GM18873 (cell line): Measurements from ENCODE around the gene PSORS1C1.

Experiments
- ATAC-seq: cut with Tn5 transposase; IDR thresholded peaks from one replicate; pipeline ENCODE4 v1.9.1; 2021; ENCODE audit warnings: mild to moderate bottlenecking, moderate library complexity, moderate number of reproducible peaks; ENCODE audit not compliant: unreplicated experiment, low FRiP score

The PSORS1C1 gene

DNA sequence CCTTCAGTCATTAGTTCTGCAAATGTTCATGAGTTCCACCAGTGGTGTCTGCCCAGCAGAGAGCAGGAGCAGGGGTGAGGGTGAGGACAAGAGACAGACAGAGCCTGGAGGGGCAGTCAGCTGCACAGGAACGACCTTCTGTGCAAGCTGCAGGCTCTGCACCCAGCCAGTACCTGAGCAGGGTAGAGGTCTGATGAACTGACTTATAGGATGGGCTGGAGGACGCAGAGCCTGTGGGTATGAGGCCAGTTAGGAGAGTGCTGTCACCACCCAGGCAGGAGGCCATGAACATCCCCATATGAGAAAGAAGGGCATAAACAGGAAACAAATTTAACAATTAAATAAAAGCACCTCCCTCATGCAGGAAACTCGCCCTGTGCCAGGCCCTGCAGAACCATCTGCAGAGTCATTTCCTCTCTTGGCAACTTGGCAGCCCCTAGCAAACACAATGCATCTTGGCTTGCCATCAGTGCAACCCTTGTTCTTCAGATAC, 20.2 kb upstream of the PSORS1C1 start:
- ATAC-seq, result no peak

DNA sequence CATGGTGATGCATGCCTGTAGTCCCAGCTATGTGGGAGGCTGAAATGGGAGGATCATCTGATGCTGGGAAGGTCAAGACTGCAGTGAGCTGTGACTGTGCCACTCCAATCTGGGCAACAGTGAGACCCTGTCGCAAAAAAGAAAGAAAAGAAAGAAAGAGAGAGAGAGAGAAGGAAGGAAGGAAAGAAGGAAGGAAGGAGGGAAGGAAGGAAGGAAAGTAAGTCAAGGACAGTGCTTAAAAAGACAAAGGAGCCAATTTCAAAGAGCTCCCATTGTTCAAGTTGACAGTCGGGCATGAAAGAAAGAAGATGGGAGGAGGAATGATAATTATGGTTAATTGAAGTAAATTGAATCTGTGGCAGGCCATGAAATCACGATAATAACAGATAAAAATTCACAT, 18.4 kb upstream of the PSORS1C1 start:
- no peak for ATAC-seq

DNA sequence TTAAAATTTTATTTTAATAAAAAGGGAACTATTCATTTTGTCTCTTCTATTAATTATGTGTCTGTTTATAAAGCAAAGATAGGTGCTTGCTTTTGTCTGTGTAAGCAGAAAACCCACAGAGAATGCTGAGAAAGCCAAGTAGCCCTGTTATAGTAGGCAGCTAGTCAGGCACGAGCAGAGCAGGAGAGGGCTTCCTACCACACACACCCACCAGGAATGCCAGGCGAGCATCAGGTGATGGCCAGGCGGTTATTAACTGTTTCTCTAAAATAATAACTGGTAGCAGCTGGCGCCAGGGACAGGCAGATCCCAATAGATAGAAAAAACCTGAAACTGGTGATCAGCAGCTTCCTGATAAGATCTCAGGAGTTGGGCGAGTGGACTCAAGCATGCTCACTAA, 17.9 kb upstream of the PSORS1C1 start:
- no peak for ATAC-seq

GRCh38 chr6:31098449-31098938, 16.1 kb upstream of the PSORS1C1 start:
- no peak for ATAC-seq

DNA sequence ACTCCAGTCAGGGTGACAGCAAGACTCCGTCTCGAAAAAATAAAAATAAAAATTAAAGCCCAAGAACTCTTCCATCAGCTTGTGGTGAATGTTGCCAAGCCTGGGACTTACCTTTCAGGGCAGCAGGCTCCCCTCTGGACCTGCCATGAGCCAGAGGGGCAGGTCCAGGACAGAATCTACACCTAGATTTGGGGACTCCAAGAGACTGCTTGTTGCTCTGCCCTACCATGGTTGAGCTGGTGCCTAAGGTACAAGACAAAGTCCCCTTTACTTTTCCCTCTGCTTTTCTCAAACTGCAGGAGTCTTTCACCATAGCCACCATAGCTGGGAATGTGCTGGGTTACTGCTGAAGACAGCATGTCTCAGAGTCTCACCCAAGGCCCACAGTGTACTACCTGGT, 11.5 kb upstream of the PSORS1C1 start:
- ATAC-seq, result no peak

DNA sequence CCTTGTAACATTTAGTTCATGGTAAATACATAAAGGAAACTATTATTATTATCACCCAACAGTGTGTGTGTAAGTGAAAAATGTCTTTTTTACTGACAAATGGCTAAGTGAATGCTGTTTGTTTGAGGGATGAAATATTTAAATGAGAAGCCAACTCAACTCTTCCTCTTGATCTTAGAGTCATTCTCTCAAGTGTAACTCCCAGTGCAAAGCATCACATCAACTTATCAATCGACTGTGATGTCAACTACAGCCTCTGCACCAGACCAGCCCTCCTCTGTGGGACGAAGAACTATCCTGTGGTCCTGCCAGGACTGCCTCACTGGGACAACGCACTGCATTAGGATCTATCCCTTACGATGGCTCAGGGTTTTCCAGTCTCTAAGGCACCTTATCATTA, 7.5 kb upstream of the PSORS1C1 start:
- ATAC-seq, result no peak

DNA sequence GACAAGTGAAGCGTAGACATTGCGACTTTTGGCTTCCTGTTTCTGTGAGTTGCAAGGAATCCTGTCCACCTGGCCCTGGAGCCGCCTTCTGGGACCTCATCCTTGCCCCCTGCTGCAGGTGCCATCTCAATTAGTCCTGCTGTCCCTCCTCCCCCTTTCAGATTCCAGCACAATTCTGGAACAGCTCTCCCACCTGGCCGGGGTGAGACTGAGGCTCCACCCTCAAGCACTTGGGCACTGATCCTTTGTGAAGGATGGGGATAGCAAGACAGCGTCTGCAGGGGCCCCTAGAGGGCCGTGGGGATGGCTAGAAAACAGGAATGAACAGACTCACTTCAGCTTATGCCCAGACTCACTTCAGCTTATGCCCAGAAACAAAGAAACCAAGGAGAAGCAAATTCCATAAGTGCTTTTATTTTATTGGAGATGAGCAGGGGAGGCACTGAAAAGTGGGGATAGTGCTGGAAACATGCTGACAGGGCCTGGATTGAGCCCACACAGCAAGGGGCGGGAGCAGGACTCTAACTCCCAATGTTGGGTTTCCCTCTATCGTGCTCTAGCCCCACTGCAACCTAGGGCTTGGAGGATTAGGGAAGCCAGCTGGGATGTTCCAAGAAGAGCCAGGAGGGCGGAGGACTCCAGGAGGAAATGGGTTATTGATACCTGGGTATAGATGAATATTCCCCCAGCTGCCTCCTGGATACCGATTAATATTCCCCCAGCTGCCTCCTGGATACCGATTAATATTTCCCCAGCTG, 3.6 kb upstream of the PSORS1C1 start:
- no peak for ATAC-seq

DNA sequence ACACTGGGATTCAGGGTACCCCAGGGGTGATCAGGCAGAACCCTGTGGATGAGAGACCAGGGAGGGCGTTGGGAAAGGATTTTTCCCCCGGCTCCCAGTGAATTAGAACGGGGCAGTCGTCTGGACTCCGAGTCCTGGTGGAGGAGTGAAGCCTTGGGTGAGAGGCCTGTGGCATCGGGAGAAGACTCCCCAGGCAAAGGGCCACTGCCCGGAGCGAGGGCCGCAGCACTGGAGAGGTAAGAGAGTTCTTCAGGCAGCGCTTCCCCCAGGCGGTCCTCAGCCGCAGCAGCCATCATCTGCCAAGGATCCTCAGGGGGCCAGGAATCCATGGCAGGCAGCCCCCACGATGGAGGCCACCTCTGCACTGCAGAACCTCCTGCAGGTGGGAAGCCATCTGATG, 2.9 kb upstream of the PSORS1C1 start:
- ATAC-seq, result no peak

DNA sequence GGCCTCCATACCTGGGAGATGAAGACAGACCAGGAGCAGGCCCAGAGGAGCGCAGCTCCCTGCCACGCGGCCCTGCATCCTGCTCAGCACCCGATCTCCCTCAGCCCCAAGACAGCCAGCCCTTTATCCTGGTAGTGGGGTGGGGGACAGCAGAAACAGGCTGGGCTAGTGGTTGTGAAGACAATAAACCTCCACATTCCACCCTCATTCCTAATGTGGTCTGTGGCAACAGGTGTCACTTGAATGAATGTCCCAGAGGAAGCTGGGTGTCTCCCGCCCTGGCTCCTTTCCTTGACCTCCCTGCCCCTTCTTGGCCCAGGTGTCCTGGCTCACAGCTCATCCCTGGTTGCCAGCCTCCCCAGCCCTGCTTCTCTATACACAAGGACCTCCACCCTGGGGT, 2.1 kb upstream of the PSORS1C1 start, which contains the start of gene C6orf15:
C6orf15 (minus strand) TSS at position 98 of the 400 bp plus-strand sequence; CDS start at position 78, 20 bp downstream.
- ATAC-seq, result no peak

- ATAC-seq, result no peak
Measured at GRCh38 chr6:31113861-31114540, 599 bp upstream of the PSORS1C1 start.

DNA sequence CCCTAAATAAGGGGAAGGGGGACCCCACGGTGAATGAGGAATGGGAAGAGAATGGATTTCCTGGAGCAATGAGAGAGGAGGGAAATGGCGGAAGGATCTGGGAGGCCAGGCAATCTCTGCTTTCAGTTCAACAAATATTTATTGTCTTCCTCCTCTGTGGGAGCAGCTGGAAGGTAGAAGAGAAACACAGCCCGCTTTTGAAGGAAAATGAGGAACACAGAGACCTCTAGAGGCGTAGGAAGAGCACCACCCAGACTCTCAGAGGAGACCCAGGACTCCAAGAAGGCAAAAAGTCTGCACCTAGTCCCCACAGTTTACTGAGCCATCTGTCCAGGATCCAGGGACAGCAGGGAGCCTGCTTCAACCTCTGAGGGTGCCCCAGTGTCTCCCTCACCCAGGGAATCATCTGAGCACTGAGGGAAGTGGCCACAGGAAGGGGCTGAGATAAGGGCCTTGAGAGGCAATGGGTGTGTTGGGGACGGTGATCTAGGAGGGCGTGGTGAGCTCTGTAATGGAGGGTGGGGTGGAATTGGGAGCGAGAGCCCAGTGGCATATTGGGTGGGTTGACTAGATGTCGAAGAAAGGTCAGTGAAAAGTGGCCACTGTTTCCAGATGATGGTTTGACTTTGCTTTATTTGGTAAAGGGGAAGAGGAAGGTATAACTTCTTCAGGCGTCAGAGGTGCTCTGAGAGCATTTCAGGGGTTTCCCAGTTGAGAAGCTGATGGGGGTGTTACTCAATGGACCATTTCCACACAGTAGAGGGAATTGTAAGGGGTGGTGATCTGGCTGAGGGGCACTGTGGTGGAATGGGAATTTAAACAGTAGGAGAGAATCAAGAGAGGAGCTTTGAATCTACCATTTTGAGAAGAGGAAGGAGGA, 610 bp downstream of the PSORS1C1 start:
- no peak for ATAC-seq

DNA sequence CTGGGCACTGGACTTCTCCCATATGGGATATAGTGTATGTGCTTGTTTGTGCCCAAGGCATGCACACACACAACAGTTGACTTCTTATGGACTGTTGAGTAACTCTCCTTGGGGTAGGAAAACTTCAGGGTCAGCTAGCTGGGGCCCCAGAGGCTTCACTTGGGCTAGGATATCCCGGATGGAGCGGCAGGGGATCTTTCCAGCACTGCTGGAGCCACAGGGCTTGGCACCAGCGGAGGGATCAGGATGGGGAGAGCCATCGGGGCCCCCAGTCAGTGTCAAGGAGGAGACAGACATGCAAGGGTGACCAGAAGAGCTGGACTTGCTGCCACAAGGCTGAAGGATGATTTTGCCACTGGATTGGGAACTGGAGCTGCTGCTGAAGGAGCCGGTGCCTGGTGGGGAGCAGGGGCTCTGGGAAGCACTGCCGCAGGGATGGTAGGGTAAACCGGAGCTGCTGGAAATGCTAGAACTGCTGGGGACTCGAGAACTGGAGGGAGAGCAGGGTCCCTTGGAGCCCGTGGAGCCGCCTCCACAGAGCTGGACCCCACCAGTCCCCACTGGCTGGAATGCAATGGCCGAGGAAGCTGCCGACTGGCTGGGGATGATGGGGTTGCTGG, 1.5 kb downstream of the PSORS1C1 start:
- ATAC-seq, result no peak

DNA sequence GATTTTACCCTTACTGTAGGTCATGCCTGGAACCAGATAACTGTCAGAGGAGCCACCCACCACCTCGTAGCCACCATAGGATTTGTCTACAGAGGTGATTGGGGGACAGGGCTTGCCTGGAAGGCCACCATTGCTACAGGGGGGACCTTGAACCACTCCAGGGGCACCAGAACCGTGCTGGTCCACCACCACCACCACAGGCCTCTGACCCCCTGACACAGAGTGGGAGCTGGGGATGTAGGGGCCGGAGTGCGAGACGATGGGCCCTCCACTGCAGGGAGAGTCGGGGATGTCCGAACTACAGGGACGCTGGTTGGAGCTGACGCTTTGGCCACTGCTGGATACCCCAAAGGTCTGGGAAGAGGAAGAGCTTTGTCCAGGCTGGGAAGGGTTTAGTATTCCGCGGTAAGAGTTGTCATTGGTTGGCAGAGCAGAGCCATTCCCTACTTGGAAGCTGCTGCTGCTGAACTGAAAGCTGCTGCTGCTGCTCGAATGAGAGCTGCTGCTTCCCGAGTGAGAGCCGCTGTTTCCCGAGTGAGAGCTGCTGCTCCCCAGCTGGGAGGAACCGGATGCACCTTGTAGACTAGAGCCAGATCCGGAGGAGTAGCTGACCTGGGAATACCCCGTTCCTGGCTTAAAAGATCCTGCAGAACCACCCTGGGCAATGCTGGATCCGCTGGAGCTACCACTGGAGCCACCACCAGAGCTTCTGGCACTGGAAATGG, 2.2 kb downstream of the PSORS1C1 start:
- ATAC-seq, result no peak

GRCh38 chr6:31118178-31118577, 3.6 kb downstream of the PSORS1C1 start:
- ATAC-seq, result no peak

DNA sequence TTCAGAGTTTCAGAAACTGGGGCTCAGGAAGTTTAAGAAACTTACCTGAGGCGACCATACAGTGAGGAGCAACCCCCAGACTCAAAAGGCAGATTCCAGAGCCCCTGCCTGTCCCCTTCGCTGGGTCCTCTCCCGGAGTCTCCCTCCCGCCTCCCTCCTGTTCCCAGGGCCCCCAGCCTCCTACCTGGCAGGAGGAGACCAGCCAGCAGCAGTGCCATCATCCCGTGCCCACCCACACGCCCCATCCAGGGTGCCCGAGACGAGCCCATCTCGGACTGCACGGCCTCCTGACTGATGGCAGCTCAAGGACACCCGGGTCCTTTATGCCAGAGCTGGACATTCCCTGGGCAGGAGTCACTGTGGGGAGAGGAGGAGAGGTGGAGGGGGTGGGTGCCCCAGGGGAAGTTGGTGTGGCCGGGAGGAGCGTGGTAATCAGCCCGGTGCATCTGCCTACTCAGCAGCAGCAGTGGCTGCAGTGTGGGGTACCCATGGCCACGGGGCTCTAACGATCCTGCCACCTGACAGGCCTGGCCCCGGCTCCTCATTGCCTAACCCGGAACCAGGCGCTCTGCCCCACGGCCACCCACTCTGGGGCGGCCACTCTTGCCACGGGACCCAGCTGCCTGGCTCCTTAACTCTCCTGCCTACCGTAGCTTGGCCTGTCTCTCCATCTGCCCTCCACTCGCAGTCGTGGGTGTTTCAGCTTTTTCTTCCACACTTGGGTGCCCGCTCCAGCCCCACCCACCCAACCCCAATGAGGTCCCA, 5.7 kb downstream of the PSORS1C1 start, which contains the start of gene CDSN:
CDSN (minus strand) TSS at position 296 of the 765 bp plus-strand sequence; CDS start at position 269, 27 bp downstream.
- ATAC-seq, result no peak

DNA sequence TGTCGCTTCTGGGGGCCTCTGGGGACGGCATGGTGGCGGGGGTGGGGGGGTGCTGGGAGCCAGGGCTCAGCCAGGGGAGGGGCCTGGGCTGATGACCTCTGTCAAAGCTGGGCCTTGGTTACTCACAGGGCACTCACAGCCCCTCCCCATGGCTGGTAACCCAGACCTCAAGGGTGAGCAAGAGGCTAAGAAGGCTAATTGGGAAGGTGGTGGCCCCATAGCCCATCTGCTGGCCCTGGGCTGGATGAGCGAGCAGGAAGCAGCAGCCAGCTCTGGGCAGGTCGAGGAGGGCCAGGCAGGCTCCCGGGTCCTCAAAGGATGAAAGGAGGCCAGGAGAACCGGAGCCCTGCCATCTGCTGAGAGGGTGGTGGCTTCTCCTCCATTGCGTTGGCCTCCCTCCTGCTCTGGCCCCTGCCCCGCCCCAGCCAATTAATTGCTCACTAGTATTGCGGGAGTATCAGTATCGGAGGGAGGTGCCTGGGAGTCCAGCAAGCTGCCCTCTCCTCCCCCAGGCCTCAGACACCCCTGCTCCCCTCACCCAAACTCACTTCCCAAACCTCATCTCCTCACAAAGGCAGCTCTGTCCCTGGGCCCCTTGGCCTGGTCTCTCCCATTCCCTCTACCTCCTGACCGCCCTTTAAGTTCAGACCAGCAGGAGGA, 6.7 kb downstream of the PSORS1C1 start:
- ATAC-seq, result no peak

DNA sequence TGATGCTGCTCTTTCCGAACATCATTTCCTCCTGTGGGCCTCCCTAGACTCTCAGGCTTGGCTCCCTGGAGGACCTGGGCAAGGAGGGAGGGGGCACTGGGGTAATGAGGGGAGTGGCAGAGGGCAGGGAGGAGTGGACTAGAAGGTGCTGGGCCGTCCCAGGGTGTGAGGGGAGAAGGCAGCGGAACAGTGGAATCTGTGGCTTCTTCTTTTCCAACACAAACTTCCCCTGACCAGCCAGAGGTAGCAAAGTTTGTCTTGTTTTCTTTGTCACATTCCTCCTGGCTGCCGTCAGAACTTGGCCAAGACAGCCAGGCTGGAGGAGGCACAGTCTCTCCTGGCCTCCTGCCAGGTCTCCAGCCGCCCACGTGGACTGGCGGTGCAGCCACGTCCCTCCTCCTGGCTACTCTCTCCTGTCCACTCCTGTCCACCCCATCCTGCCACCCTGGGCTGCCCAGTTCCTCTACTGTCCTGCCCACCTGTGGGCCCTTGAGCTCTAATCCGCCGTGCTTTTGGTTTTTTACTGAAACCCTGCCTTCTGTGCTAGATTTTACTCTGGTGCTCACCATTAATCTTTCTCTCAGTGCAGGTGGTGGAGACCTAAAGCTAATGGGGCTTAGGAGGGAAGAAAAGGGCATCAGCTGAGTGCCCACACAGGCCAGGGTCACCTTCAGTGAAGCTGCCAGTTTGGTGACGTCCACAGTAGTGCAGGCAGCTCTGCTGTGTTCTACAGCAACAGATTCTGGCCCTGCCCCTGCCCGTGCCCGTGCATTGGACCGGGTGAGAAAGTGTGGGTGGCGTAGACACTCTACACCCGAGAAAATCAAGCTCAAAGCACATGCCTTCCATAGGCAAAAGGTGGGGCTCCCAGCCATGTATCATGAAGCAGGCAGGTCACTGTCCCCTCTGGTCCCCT, 8.4 kb downstream of the PSORS1C1 start:
- ATAC-seq, result no peak
